Endothelial cell of umbilical vein (primary cell): Measurements from ENCODE around the gene ST6GAL1. TPM values are rescaled to one million over a fixed set of nuclear protein-coding genes. Genes with fewer than 3 reads are reported as not detected.

Experiments used
- BruUV-seq: library from RNA; stranded (reverse); fragments of 400-500 nt; replicated peaks from 2 replicates; lab custom pipeline; 2021; lab: Mats Ljungman, UMichigan
- CTCF ChIA-PET: fragments of 300-600, 350-600 bp; sonication (Branson Sonifier 250); formaldehyde crosslinking; loops from one replicate; lab custom pipeline; 2021; ENCODE audit warnings: antibody characterized with exemption, inconsistent platforms; lab: Charles Lee
- POLR2A ChIA-PET: fragments of 300-600, 350-600 bp; sonication (Branson Sonifier 250); formaldehyde crosslinking; loops from one replicate; lab custom pipeline; 2021; ENCODE audit warnings: antibody characterized with exemption, inconsistent platforms; lab: Charles Lee
- DNase-seq: peaks from one replicate; pipeline ENCODE4 v3.0.0-alpha.2; 2011; ENCODE audit warnings: low read depth, low spot score
- FAIRE-seq: peaks from 2 replicates; lab custom pipeline; 2011; peaks lifted over from hg19 to GRCh38; lab: Jason Lieb, UNC
- H2AFZ ChIP-seq: 2 replicates; pipeline ENCODE4 v1.6.0; 2012; ENCODE audit warnings: low read depth, low read length, control low read depth, inconsistent platforms
- H3K27ac ChIP-seq: 2 replicates; pipeline ENCODE4 v1.5.1; 2011; ENCODE audit warnings: low read depth, mild to moderate bottlenecking, control low read depth, low read length, moderate library complexity; ENCODE audit not compliant: insufficient read depth
- H3K27me3 ChIP-seq, 2 experiments: 2 replicates each; pipeline versions ENCODE4 v1.6.0 to v1.6.1; 2011; ENCODE audit warnings: low read length in 2 of 2, mixed read lengths in 1 of 2; ENCODE audit not compliant: control insufficient read depth in 2 of 2, insufficient read depth in 2 of 2
- H3K36me3 ChIP-seq, 2 experiments: 2 replicates in 1 of 2; 3 replicates in 1 of 2; pipeline ENCODE4 v1.5.1; 2011; ENCODE audit warnings: low read length in 2 of 2, mild to moderate bottlenecking in 1 of 2, moderate library complexity in 1 of 2; ENCODE audit not compliant: control insufficient read depth in 2 of 2, insufficient read depth in 2 of 2; ENCODE audit errors: extremely low read depth in 1 of 2
- H3K4me1 ChIP-seq: 3 replicates; pipeline ENCODE4 v1.5.1; 2011; ENCODE audit warnings: mild to moderate bottlenecking, low read length; ENCODE audit not compliant: control insufficient read depth, insufficient read depth; ENCODE audit errors: extremely low read depth
- H3K4me2 ChIP-seq: 2 replicates; pipeline ENCODE4 v1.6.1; 2011; ENCODE audit warnings: low read length, control low read depth, mixed read lengths; ENCODE audit not compliant: insufficient read depth
- H3K4me3 ChIP-seq, 3 experiments: fragments of 200-600 bp in 1 of 3; sonication (generic), shearing (Covaris generic) in 1 of 3; replicated peaks in 1 of 3; 2 replicates each; pipeline ENCODE4 v1.5.1; 2011 to 2016; ENCODE audit warnings: control low read depth in 3 of 3, low read length in 3 of 3, mild to moderate bottlenecking in 2 of 3, inconsistent platforms in 1 of 3, low read depth in 1 of 3, moderate library complexity in 1 of 3; ENCODE audit not compliant: insufficient read depth in 1 of 3
- H3K79me2 ChIP-seq: 2 replicates; pipeline ENCODE4 v1.6.0; 2012; ENCODE audit warnings: low read length, inconsistent platforms; ENCODE audit not compliant: control insufficient read depth, insufficient read depth
- H3K9ac ChIP-seq: replicated peaks from 2 replicates; pipeline ENCODE3; 2011; ENCODE audit warnings: low read length, control low read depth; ENCODE audit not compliant: insufficient read depth; ENCODE audit errors: extremely low read depth
- H3K9me1 ChIP-seq: replicated peaks from 3 replicates; pipeline ENCODE4 v1.6.0; 2011; ENCODE audit warnings: mild to moderate bottlenecking, low read length; ENCODE audit not compliant: control insufficient read depth, insufficient read depth; ENCODE audit errors: extremely low read depth
- H3K9me3 ChIP-seq: replicated peaks from 2 replicates; pipeline ENCODE4 v1.5.1; 2012; ENCODE audit warnings: low read length, inconsistent platforms; ENCODE audit not compliant: control insufficient read depth, insufficient read depth
- H4K20me1 ChIP-seq: replicated peaks from 2 replicates; pipeline ENCODE3; 2011; ENCODE audit warnings: mild to moderate bottlenecking, low read length; ENCODE audit not compliant: control insufficient read depth, insufficient read depth; ENCODE audit errors: extremely low read depth
- CTCF ChIP-seq, 2 donors: IDR thresholded peaks; 1 replicate in 1 of 2; 2 replicates in 1 of 2; pipeline ENCODE4 v1.5.1; 2011; ENCODE audit warnings: low read length in 2 of 2, mild to moderate bottlenecking in 2 of 2, moderate library complexity in 2 of 2, control low read depth in 1 of 2, inconsistent platforms in 1 of 2, low read depth in 1 of 2; ENCODE audit not compliant: insufficient read depth in 1 of 2; ENCODE audit errors: extremely low read depth in 1 of 2
- EZH2 ChIP-seq: IDR thresholded peaks from 2 replicates; pipeline ENCODE4 v1.6.1; 2012; ENCODE audit warnings: borderline replicate concordance, low read depth, mild to moderate bottlenecking, moderate library complexity, low read length, inconsistent platforms; ENCODE audit not compliant: severe bottlenecking
- FOS ChIP-seq: IDR thresholded peaks from 2 replicates; pipeline ENCODE4 v1.6.1; 2011; ENCODE audit warnings: mild to moderate bottlenecking, low read length, moderate library complexity, borderline replicate concordance; ENCODE audit not compliant: insufficient read depth
- GATA2 ChIP-seq: IDR thresholded peaks from 2 replicates; pipeline ENCODE4 v1.7.0; 2011; ENCODE audit warnings: low read depth, mild to moderate bottlenecking, moderate library complexity, mixed read lengths, low read length; ENCODE audit not compliant: insufficient read length, insufficient read depth
- JUN ChIP-seq: IDR thresholded peaks from 2 replicates; pipeline ENCODE4 v1.6.1; 2011; ENCODE audit warnings: borderline replicate concordance, low read depth; ENCODE audit not compliant: insufficient read length, insufficient read depth
- MYC ChIP-seq: IDR thresholded peaks from one replicate; pipeline ENCODE4 v1.6.1; 2011; ENCODE audit warnings: mild to moderate bottlenecking, low read depth, low read length
- POLR2A ChIP-seq: IDR thresholded peaks from 2 replicates; pipeline ENCODE4 v1.6.1; 2012; ENCODE audit warnings: low read depth, mild to moderate bottlenecking, control low read depth, low read length
- POLR2AphosphoS5 ChIP-seq: IDR thresholded peaks from 2 replicates; pipeline ENCODE4 v1.6.1; 2012; ENCODE audit warnings: low read depth, mild to moderate bottlenecking, control low read depth, low read length, moderate library complexity; ENCODE audit not compliant: insufficient read depth
- dilution Hi-C: fragments of 300-500 bp; cut with MboI; formaldehyde crosslinking; loops from one replicate; pipeline ENCODE4 v1.15.0; 2019; ENCODE audit warnings: low sequenced_read_pairs; ENCODE audit not compliant: extremely low pct_ligation_motif_present
- intact Hi-C: fragments of 100-400 bp; cut with micrococcal nuclease; formaldehyde crosslinking; loops from one replicate; pipeline ENCODE4 v1.10.0; 2022
- polyA plus RNA-seq, 4 experiments: library from polyadenylated mRNA; depleted of rRNA in 3 of 4; stranded (reverse) in 3 of 4; unstranded in 1 of 4; fragments of >200 nt; gene quantifications; 2 replicates each; pipeline versions ENCODE4 v1.2.1 to v1.2.3, GENCODE V29; 2011 to 2012; ENCODE audit warnings: missing spikeins in 1 of 4
- total RNA-seq: library from RNA; stranded (reverse); gene quantifications from 2 replicates; pipeline ENCODE4 v1.2.3, GENCODE V29; 2021
- TF ChIP-seq, protein P1 (sequence below): IDR thresholded peaks from 2 replicates; pipeline ENCODE4 v1.6.1; 2011; ENCODE audit not compliant: insufficient read depth, insufficient read length

The ST6GAL1 gene
- total and polyA plus RNA-seq, 2 donors (not counting 3 experiments of a cell fraction or from before 2014, with no cell fraction given): 63.9 to 101 TPM

GRCh38 chr3:187093320-187093719, 163.0 kb downstream of the ST6GAL1 start:
- DNase-seq: no peak
- no peaks in the 10 kb centered on the region for H3K36me3 ChIP-seq
- H3K27me3 ChIP-seq: no peaks in the 10 kb centered on the region
- ChIA-PET CTCF (interaction anchor here (1.0 to 1.8 kb wide), 4 partner anchors 8 to 244 kb away, joined by 3 to 7 read pairs (median 4); partner anchors contain the start of gene RPL39L), POLR2A (no interaction called here)
- no peak for FAIRE-seq
- no TSS peak for BruUV-seq
- H3K9me3 ChIP-seq: no peaks in the 10 kb centered on the region
- H4K20me1 ChIP-seq: no peaks in the 10 kb centered on the region
- H3K27ac ChIP-seq: no peak overlapping the region
- H3K4me3 ChIP-seq: no peak overlapping the region
- no peak overlapping the region for H3K9ac ChIP-seq
- H3K4me2 ChIP-seq: no peak overlapping the region
- intact Hi-C loops (no loop called here), dilution Hi-C loops (no loop called here)
- H2AFZ ChIP-seq: no peak overlapping the region
- no peaks in the 10 kb centered on the region for H3K79me2 ChIP-seq
- TF ChIP-seq GATA2: no peak
- TF ChIP-seq POLR2A: no peak
- TF ChIP-seq CTCF (IDR thresholded peaks at IDR 0.05; ENCODE audit: extremely low read depth in 1 of 2, insufficient read depth in 1 of 2, low read depth in 1 of 2, low read length in 2 of 2): no peak
- TF ChIP-seq, protein P1, sequence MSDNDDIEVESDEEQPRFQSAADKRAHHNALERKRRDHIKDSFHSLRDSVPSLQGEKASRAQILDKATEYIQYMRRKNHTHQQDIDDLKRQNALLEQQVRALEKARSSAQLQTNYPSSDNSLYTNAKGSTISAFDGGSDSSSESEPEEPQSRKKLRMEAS: no peak
- no peak for TF ChIP-seq POLR2AphosphoS5
- no peak for TF ChIP-seq FOS
- no peak for TF ChIP-seq MYC
- TF ChIP-seq JUN: no peak
- TF ChIP-seq EZH2: no peak
- H3K9me1 ChIP-seq: no peaks in the 10 kb centered on the region
- H3K4me1 ChIP-seq: no peaks in the 10 kb centered on the region
